ENCODE measurements around the gene GNB1L. TPM values are rescaled to one million over a fixed set of nuclear protein-coding genes. Genes with fewer than 3 reads are reported as not detected.
A peak's percentile ranks its signal among the peaks of the same experiment; 100 is the strongest.

The GNB1L gene
- total and polyA plus RNA-seq, 9 of the 15 experiments (the other 6 are each of a cell fraction or from before 2014, with no cell fraction given): 0.56 to 50.5 (median 10.2) TPM

DNA sequence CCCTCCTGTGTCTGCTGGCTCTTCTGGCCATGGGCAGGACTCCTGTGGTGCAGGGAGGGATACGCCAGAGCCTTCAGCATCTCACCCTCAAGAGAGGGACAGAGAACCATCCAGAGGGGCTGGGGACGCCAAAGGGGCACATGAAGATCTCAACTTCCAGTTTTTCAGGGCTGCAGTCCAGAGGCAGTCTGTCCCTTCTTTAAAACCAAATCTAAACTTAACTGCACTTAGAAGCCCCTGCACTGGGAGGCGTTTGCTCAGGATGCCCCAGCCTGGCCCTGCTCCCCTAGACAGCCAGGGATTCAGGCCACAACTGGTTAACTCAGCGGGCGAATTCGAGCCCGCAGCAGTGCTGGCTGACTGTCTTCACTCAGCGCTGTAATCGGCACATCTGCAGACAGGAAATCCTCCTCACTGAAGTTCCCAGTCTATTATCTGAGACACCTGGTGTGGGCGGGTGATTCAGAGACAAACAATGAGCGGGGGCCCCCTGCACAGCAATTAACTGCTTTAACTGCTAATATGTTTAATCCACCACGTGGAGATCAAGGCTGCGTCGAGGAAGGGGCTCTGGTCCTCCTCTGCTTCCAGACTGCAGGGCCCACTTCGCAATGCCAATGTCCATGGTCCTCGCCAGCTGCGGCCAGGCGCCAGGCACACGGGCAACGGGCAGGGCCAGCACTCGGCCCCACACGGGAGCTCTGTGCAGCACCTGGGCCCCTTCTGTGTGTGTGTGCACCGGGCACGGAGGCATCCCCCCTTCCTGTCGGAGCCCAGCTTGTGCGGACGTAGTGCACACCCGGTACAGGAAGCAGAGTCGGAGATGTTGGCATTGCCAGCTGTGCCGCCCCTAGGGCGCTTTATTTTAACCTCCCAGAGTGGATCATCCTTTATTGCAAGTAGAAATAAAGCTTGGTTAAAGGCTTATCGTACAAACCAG lies 36.9 kb upstream of the GNB1L start (continued):
- peak; percentile 52 for TF ChIP-seq ZNF583 (CRISPR knock-in tag; IDR thresholded peaks at IDR 0.05)
- TF ChIP-seq, protein P1, sequence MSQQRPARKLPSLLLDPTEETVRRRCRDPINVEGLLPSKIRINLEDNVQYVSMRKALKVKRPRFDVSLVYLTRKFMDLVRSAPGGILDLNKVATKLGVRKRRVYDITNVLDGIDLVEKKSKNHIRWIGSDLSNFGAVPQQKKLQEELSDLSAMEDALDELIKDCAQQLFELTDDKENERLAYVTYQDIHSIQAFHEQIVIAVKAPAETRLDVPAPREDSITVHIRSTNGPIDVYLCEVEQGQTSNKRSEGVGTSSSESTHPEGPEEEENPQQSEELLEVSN (IDR thresholded peaks at IDR 0.05; ENCODE audit: borderline replicate concordance in 1 of 2, extremely low read depth in 1 of 2, insufficient read depth in 1 of 2, insufficient read length in 1 of 2, low read depth in 1 of 2, low read length in 1 of 2, poor library complexity in 1 of 2, severe bottlenecking in 1 of 2): peak; percentile 71 to 90
- TF ChIP-seq ZZZ3 (IDR thresholded peaks at IDR 0.05): no peak
- peak; percentile 54; the same call in 1 of the 2 replicates for TF ChIP-seq MAFK (IDR thresholded peaks at IDR 0.05; ENCODE audit: low read length)
- TF ChIP-seq, protein P2, sequence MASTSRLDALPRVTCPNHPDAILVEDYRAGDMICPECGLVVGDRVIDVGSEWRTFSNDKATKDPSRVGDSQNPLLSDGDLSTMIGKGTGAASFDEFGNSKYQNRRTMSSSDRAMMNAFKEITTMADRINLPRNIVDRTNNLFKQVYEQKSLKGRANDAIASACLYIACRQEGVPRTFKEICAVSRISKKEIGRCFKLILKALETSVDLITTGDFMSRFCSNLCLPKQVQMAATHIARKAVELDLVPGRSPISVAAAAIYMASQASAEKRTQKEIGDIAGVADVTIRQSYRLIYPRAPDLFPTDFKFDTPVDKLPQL (IDR thresholded peaks at IDR 0.05; ENCODE audit: extremely low read depth, insufficient read length): no peak
- TF ChIP-seq ZNF507 (tag; conservative IDR thresholded peaks at IDR 0.05): no peak
- no peak for TF ChIP-seq NFE2L1 (tag; IDR thresholded peaks at IDR 0.05; ENCODE audit: borderline replicate concordance, low read depth)
- TF ChIP-seq ZKSCAN1 (IDR thresholded peaks at IDR 0.05; ENCODE audit: low read depth, low read length): peak; percentile 90
- TF ChIP-seq, protein P3, sequence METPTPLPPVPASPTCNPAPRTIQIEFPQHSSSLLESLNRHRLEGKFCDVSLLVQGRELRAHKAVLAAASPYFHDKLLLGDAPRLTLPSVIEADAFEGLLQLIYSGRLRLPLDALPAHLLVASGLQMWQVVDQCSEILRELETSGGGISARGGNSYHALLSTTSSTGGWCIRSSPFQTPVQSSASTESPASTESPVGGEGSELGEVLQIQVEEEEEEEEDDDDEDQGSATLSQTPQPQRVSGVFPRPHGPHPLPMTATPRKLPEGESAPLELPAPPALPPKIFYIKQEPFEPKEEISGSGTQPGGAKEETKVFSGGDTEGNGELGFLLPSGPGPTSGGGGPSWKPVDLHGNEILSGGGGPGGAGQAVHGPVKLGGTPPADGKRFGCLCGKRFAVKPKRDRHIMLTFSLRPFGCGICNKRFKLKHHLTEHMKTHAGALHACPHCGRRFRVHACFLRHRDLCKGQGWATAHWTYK (CRISPR knock-in tag; IDR thresholded peaks at IDR 0.05): 0 out of 2 replicates have a peak, but pooled peaks have one; percentile 11
- TF ChIP-seq, protein P4, sequence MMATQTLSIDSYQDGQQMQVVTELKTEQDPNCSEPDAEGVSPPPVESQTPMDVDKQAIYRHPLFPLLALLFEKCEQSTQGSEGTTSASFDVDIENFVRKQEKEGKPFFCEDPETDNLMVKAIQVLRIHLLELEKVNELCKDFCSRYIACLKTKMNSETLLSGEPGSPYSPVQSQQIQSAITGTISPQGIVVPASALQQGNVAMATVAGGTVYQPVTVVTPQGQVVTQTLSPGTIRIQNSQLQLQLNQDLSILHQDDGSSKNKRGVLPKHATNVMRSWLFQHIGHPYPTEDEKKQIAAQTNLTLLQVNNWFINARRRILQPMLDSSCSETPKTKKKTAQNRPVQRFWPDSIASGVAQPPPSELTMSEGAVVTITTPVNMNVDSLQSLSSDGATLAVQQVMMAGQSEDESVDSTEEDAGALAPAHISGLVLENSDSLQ (IDR thresholded peaks at IDR 0.05): peak; percentile 83
- TF ChIP-seq, protein P5, sequence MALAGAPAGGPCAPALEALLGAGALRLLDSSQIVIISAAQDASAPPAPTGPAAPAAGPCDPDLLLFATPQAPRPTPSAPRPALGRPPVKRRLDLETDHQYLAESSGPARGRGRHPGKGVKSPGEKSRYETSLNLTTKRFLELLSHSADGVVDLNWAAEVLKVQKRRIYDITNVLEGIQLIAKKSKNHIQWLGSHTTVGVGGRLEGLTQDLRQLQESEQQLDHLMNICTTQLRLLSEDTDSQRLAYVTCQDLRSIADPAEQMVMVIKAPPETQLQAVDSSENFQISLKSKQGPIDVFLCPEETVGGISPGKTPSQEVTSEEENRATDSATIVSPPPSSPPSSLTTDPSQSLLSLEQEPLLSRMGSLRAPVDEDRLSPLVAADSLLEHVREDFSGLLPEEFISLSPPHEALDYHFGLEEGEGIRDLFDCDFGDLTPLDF (CRISPR knock-in tag; IDR thresholded peaks at IDR 0.05): peak; percentile 87
- TF ChIP-seq, protein P6, sequence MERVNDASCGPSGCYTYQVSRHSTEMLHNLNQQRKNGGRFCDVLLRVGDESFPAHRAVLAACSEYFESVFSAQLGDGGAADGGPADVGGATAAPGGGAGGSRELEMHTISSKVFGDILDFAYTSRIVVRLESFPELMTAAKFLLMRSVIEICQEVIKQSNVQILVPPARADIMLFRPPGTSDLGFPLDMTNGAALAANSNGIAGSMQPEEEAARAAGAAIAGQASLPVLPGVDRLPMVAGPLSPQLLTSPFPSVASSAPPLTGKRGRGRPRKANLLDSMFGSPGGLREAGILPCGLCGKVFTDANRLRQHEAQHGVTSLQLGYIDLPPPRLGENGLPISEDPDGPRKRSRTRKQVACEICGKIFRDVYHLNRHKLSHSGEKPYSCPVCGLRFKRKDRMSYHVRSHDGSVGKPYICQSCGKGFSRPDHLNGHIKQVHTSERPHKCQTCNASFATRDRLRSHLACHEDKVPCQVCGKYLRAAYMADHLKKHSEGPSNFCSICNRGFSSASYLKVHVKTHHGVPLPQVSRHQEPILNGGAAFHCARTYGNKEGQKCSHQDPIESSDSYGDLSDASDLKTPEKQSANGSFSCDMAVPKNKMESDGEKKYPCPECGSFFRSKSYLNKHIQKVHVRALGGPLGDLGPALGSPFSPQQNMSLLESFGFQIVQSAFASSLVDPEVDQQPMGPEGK (CRISPR knock-in tag; IDR thresholded peaks at IDR 0.05; ENCODE audit: borderline replicate concordance): peak; percentile 78; the same call in 1 of the 2 replicates
- TF ChIP-seq, protein P7, sequence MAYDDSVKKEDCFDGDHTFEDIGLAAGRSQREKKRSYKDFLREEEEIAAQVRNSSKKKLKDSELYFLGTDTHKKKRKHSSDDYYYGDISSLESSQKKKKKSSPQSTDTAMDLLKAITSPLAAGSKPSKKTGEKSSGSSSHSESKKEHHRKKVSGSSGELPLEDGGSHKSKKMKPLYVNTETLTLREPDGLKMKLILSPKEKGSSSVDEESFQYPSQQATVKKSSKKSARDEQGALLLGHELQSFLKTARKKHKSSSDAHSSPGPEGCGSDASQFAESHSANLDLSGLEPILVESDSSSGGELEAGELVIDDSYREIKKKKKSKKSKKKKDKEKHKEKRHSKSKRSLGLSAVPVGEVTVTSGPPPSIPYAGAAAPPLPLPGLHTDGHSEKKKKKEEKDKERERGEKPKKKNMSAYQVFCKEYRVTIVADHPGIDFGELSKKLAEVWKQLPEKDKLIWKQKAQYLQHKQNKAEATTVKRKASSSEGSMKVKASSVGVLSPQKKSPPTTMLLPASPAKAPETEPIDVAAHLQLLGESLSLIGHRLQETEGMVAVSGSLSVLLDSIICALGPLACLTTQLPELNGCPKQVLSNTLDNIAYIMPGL (CRISPR knock-in tag; IDR thresholded peaks at IDR 0.05): peak; percentile 84; the same call in 1 of the 2 replicates
